SK-N-SH (cell line): ENCODE measurements around the gene SMG7. TPM values are rescaled to one million over a fixed set of nuclear protein-coding genes. Genes with fewer than 3 reads are reported as not detected.

Experiments
- CTCF ChIA-PET: fragments of 300-600, 350-600 bp; formaldehyde crosslinking; extraction: SDS; loops from one replicate; lab custom pipeline; 2021; lab: Yijun Ruan, JAX
- POLR2A ChIA-PET: fragments of 350-600 bp; sonication (Branson Sonifier 250); formaldehyde crosslinking; extraction: SDS; loops from one replicate; lab custom pipeline; 2020; ENCODE audit warnings: antibody characterized with exemption, inconsistent platforms; lab: Yijun Ruan, JAX
- DNase-seq: peaks from one replicate; pipeline ENCODE4 v3.0.0; 2012
- H2AFZ ChIP-seq: fragments of 200-600 bp; sonication (generic); 2 replicates; pipeline ENCODE4 v1.8.1; 2016; ENCODE audit warnings: antibody characterized with exemption, mild to moderate bottlenecking, low read depth
- H3F3A ChIP-seq: fragments of 200-600 bp; sonication (generic); replicated peaks from 2 replicates; pipeline ENCODE3; 2016; ENCODE audit warnings: antibody characterized with exemption, mild to moderate bottlenecking; ENCODE audit not compliant: insufficient read depth
- H3K27ac ChIP-seq, 2 experiments: fragments of 200-500 bp in 1 of 2; fragments of 200-600 bp in 1 of 2; sonication (Bioruptor generic) in 1 of 2; sonication (generic), shearing (Covaris generic) in 1 of 2; 2 replicates each; pipeline versions ENCODE4 v1.5.1 to v1.6.1; 2014 to 2016; ENCODE audit warnings: low read depth in 2 of 2, inconsistent platforms in 1 of 2, low read length in 1 of 2, mild to moderate bottlenecking in 1 of 2, mixed read lengths in 1 of 2
- H3K27me3 ChIP-seq: fragments of 200-600 bp; sonication (generic), shearing (Covaris generic); 2 replicates; pipeline ENCODE4 v1.6.1; 2016; ENCODE audit warnings: mixed run types; ENCODE audit not compliant: insufficient read depth
- H3K36me3 ChIP-seq, 2 experiments: fragments of 200-500 bp in 1 of 2; fragments of 200-600 bp in 1 of 2; sonication (Bioruptor generic) in 1 of 2; sonication (generic) in 1 of 2; replicated peaks in 1 of 2; 2 replicates each; pipeline versions ENCODE3 to v1.5.1; 2014 to 2016; ENCODE audit warnings: low read length in 1 of 2, mild to moderate bottlenecking in 1 of 2; ENCODE audit not compliant: insufficient read depth in 2 of 2, control insufficient read depth in 1 of 2
- H3K4me1 ChIP-seq, 2 experiments: fragments of 200-500 bp in 1 of 2; fragments of 200-600 bp in 1 of 2; sonication (Bioruptor generic) in 1 of 2; sonication (generic), shearing (Covaris generic) in 1 of 2; 2 replicates each; pipeline versions ENCODE4 v1.5.1 to v1.6.1; 2014 to 2016; ENCODE audit warnings: low read depth in 1 of 2, low read length in 1 of 2, mixed run types in 1 of 2; ENCODE audit not compliant: insufficient read depth in 2 of 2, control insufficient read depth in 1 of 2
- H3K4me2 ChIP-seq: fragments of 200-600 bp; sonication (generic), shearing (Covaris generic); 2 replicates; pipeline ENCODE4 v1.6.1; 2017; ENCODE audit warnings: mixed run types
- H3K4me3 ChIP-seq, 2 experiments: fragments of 200-500 bp in 1 of 2; fragments of 200-600 bp in 1 of 2; sonication (Bioruptor generic) in 1 of 2; sonication (generic), shearing (Covaris generic) in 1 of 2; 2 replicates each; pipeline versions ENCODE4 v1.5.1 to v1.8.1; 2014 to 2016; ENCODE audit warnings: low read depth in 2 of 2, inconsistent platforms in 1 of 2, low read length in 1 of 2, mild to moderate bottlenecking in 1 of 2, mixed read lengths in 1 of 2, moderate library complexity in 1 of 2
- H3K79me2 ChIP-seq: fragments of 200-600 bp; sonication (generic); 2 replicates; pipeline ENCODE4 v1.8.1; 2017; ENCODE audit warnings: mild to moderate bottlenecking; ENCODE audit not compliant: insufficient read depth
- H3K9ac ChIP-seq: fragments of 200-600 bp; sonication (generic); 2 replicates; pipeline ENCODE4 v1.6.1; 2017; ENCODE audit warnings: mixed run types
- H3K9me2 ChIP-seq: fragments of 200-600 bp; sonication (generic); 2 replicates; pipeline ENCODE4 v1.6.1; 2017; ENCODE audit warnings: mixed run types
- H3K9me3 ChIP-seq: fragments of 200-600 bp; sonication (generic); 2 replicates; pipeline ENCODE4 v1.6.1; 2017; ENCODE audit warnings: mixed run types, mild to moderate bottlenecking, moderate library complexity
- H4K20me1 ChIP-seq: fragments of 200-600 bp; sonication (generic); 2 replicates; pipeline ENCODE4 v1.6.1; 2017; ENCODE audit warnings: mild to moderate bottlenecking, mixed run types; ENCODE audit not compliant: insufficient read depth
- CHD2 ChIP-seq: fragments of 150-350 bp; IDR thresholded peaks from 2 replicates; pipeline ENCODE4 v1.6.1; 2018; ENCODE audit warnings: low read length; ENCODE audit not compliant: partially characterized antibody
- FOXJ3 ChIP-seq: sonication (generic); formaldehyde crosslinking; IDR thresholded peaks from 2 replicates; pipeline ENCODE4 v1.5.1; 2020; ENCODE audit warnings: mild to moderate bottlenecking, missing genetic modification reagents
- GABPA ChIP-seq: IDR thresholded peaks from 2 replicates; pipeline ENCODE4 v1.4.0; 2012; ENCODE audit warnings: low read depth, mild to moderate bottlenecking
- MEF2A ChIP-seq: IDR thresholded peaks from 2 replicates; pipeline ENCODE4 v1.4.0; 2012; ENCODE audit warnings: low read depth, borderline replicate concordance
- MXI1 ChIP-seq: IDR thresholded peaks from 2 replicates; pipeline ENCODE4 v1.6.1; 2012; ENCODE audit warnings: mild to moderate bottlenecking, low read depth, low read length, improper control_type of control experiment
- NFIC ChIP-seq: IDR thresholded peaks from 2 replicates; pipeline ENCODE4 v1.4.0; 2012; ENCODE audit warnings: borderline replicate concordance
- NRF1 ChIP-seq: IDR thresholded peaks from 2 replicates; pipeline ENCODE4 v1.6.1; 2012; ENCODE audit warnings: low read depth, mild to moderate bottlenecking, low read length
- POLR2AphosphoS5 ChIP-seq: IDR thresholded peaks from 2 replicates; pipeline ENCODE4 v1.6.1; 2012; ENCODE audit warnings: low read depth, low read length
- RCOR1 ChIP-seq: fragments of 150-350 bp; IDR thresholded peaks from 2 replicates; pipeline ENCODE4 v1.6.1; 2017; ENCODE audit warnings: antibody characterized with exemption, low read length
- RFX5 ChIP-seq: IDR thresholded peaks from 2 replicates; pipeline ENCODE4 v1.6.1; 2012; ENCODE audit warnings: mild to moderate bottlenecking, improper control_type of control experiment, low read length
- SIN3A ChIP-seq: IDR thresholded peaks from 2 replicates; pipeline ENCODE4 v1.6.1; 2012; ENCODE audit warnings: low read depth, mild to moderate bottlenecking, low read length, moderate library complexity, borderline replicate concordance
- TCF12 ChIP-seq: IDR thresholded peaks from 2 replicates; pipeline ENCODE4 v1.4.0; 2012
- WGBS: methylation state at CpG from one replicate; pipeline ENCODE4 v1.1.6; 2017; ENCODE audit warnings: low lambda C conversion rate; 5-methylcytosine and 5-hydroxymethylcytosine counted together
- polyA plus RNA-seq, 3 experiments: library from polyadenylated mRNA; depleted of rRNA; stranded (reverse); fragments of >200 nt; gene quantifications; 2 replicates each; pipeline ENCODE4 v1.2.3, GENCODE V29; 2012
- TF ChIP-seq, protein P1 (sequence below): IDR thresholded peaks from 2 replicates; pipeline ENCODE4 v1.6.1; 2012; ENCODE audit warnings: mild to moderate bottlenecking, low read depth, low read length, moderate library complexity
- TF ChIP-seq, protein P2 (sequence below): IDR thresholded peaks from 2 replicates; pipeline ENCODE4; 2012
- TF ChIP-seq, protein P3 (sequence below): fragments of 150-350 bp; IDR thresholded peaks from 2 replicates; pipeline ENCODE4 v1.6.1; 2017; ENCODE audit warnings: antibody characterized with exemption, low read length, low read depth, borderline replicate concordance
- TF ChIP-seq, protein P4 (sequence below): IDR thresholded peaks from 2 replicates; pipeline ENCODE4 v1.4.0; 2012; ENCODE audit warnings: low read depth, borderline replicate concordance

SMG7 gene
- polyA plus RNA-seq, 1 of the 3 experiments (the other 2 are of a cell fraction) = 19.8 TPM

DNA sequence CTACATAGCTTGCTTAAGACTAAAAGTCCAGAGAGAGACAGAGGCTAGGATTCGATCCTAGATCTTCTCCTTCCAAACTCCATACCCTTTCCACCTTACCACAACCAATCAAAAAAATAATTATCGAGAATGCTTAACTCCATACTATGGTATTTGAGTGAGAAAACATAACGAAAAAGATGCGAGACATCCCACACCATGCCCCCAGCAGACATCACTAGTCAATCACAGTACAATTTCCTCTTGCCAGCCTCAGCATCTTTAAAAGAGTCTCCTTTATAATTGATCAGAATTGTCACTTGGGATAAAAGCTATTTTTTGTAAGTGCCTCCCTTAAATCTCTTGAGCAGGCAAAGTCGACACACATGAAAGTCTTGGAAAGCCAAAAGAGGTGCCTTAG is 117.1 kb downstream of the SMG7 start (continued):
- TF ChIP-seq, protein P1, sequence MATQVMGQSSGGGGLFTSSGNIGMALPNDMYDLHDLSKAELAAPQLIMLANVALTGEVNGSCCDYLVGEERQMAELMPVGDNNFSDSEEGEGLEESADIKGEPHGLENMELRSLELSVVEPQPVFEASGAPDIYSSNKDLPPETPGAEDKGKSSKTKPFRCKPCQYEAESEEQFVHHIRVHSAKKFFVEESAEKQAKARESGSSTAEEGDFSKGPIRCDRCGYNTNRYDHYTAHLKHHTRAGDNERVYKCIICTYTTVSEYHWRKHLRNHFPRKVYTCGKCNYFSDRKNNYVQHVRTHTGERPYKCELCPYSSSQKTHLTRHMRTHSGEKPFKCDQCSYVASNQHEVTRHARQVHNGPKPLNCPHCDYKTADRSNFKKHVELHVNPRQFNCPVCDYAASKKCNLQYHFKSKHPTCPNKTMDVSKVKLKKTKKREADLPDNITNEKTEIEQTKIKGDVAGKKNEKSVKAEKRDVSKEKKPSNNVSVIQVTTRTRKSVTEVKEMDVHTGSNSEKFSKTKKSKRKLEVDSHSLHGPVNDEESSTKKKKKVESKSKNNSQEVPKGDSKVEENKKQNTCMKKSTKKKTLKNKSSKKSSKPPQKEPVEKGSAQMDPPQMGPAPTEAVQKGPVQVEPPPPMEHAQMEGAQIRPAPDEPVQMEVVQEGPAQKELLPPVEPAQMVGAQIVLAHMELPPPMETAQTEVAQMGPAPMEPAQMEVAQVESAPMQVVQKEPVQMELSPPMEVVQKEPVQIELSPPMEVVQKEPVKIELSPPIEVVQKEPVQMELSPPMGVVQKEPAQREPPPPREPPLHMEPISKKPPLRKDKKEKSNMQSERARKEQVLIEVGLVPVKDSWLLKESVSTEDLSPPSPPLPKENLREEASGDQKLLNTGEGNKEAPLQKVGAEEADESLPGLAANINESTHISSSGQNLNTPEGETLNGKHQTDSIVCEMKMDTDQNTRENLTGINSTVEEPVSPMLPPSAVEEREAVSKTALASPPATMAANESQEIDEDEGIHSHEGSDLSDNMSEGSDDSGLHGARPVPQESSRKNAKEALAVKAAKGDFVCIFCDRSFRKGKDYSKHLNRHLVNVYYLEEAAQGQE = no peak
- TF ChIP-seq, protein P2, sequence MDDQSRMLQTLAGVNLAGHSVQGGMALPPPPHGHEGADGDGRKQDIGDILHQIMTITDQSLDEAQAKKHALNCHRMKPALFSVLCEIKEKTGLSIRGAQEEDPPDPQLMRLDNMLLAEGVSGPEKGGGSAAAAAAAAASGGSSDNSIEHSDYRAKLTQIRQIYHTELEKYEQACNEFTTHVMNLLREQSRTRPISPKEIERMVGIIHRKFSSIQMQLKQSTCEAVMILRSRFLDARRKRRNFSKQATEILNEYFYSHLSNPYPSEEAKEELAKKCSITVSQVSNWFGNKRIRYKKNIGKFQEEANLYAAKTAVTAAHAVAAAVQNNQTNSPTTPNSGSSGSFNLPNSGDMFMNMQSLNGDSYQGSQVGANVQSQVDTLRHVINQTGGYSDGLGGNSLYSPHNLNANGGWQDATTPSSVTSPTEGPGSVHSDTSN = no peak
- TF ChIP-seq CHD2 = no peak
- TF ChIP-seq, all 33 proteins: peak for 0

DNA sequence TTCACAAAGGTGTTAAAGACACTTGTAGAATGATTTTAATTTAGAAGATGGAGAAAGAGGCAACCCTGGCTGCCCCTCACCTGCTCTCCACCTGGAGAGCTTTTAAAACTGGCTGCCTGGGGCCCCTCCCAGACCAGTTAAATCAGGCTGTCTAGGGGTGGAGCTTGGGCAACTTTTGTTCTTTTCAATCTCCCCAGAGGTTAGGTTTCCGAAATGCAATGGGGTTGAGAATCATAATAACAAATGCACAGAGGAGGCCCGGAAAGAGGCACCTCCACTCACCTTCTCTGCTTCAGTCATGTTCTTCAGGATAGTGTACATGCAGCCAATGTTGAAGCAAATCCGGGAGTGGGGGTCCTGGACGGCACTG is 117.6 kb downstream of the SMG7 start:
- Histone ChIP-seq H3K79me2 (no peaks in the 10 kb centered on the region), H3K9me2 (no peaks in the 10 kb centered on the region), H4K20me1 (no peaks in the 10 kb centered on the region), H3K9me3 (no peaks in the 10 kb centered on the region), H3K9ac (no peak overlapping the region), H3K4me3 (no peak overlapping the region), H3K36me3 (no peaks in the 10 kb centered on the region), H3K4me1 (no peaks in the 10 kb centered on the region), H3K27me3 (no peaks in the 10 kb centered on the region), H2AFZ (no peak overlapping the region), H3K27ac (no peak overlapping the region), H3K4me2 (no peak overlapping the region), H3F3A (no peaks in the 10 kb centered on the region)
- ChIA-PET CTCF (no interaction called here), POLR2A (no interaction called here)
- TF ChIP-seq SIN3A = no peak
- TF ChIP-seq GABPA = no peak
- TF ChIP-seq RCOR1 = no peak
- TF ChIP-seq MXI1 = no peak
- no peak for TF ChIP-seq RFX5
- TF ChIP-seq NRF1 = no peak
- TF ChIP-seq, protein P1 = no peak
- no peak for TF ChIP-seq POLR2AphosphoS5
- no peak for TF ChIP-seq MEF2A
- TF ChIP-seq FOXJ3 (CRISPR knock-in tag) = no peak
- TF ChIP-seq NFIC = no peak
- TF ChIP-seq TCF12 = no peak
- TF ChIP-seq, protein P3, sequence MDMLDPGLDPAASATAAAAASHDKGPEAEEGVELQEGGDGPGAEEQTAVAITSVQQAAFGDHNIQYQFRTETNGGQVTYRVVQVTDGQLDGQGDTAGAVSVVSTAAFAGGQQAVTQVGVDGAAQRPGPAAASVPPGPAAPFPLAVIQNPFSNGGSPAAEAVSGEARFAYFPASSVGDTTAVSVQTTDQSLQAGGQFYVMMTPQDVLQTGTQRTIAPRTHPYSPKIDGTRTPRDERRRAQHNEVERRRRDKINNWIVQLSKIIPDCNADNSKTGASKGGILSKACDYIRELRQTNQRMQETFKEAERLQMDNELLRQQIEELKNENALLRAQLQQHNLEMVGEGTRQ = no peak
- TF ChIP-seq, protein P4, sequence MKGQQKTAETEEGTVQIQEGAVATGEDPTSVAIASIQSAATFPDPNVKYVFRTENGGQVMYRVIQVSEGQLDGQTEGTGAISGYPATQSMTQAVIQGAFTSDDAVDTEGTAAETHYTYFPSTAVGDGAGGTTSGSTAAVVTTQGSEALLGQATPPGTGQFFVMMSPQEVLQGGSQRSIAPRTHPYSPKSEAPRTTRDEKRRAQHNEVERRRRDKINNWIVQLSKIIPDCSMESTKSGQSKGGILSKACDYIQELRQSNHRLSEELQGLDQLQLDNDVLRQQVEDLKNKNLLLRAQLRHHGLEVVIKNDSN = no peak
- no peak for DNase-seq
- WGBS = 73% methylated on average over 4 of the region's 4 CpGs
